Measurements from ENCODE around the gene LTA.

LTA gene

GRCh38 chr6:31541658-31542521 is 30.2 kb upstream of the LTA start, which contains the start of gene DDX39B:
Gene DDX39B (minus strand): TSS chr6:31542003. CDS start chr6:31540532, 1,471 bp downstream.
- peak; percentile 97 for DNase-seq (ENCODE audit: low spot score)

DNA sequence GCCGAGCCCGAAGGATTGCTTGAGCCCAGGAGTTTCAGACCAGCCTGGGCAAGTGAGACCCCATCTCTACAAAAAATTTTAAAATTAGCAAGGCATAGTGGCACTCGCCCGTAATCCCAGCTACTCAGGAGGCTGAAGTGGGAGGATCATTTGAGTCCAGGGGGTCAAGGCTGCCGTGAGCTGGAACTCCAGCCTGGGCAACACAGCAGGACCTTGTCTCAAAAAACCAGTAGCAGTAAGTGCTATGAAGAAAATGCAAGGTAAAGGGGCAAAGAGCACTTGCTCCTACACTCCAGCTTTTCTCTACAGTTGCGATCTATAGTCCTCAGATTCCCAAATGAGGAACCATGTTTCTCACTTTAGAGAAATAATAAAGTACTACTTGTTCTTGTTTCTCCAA is 28.4 kb upstream of the LTA start:
- no peak for DNase-seq (ENCODE audit: low spot score)

DNA sequence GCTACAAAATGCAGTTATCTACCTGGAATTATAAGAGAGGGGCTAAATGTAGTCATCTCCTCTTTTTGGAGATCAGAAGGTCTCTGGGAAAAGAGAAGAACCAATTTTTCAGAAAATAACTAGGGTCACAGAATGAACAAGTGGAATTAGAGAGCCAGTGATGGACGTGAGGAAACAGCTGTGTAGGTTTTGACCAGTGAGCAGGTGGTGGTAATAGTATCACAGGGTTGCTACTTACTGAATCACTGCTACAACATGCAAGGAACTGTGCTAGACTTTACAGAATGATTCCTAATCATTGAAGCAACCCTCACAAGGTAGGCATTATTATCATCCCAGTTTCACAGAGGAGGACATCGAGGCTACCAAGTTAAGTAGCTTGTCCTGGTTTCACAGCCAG is 27.4 kb upstream of the LTA start:
- no peak for DNase-seq (ENCODE audit: low spot score)

DNA sequence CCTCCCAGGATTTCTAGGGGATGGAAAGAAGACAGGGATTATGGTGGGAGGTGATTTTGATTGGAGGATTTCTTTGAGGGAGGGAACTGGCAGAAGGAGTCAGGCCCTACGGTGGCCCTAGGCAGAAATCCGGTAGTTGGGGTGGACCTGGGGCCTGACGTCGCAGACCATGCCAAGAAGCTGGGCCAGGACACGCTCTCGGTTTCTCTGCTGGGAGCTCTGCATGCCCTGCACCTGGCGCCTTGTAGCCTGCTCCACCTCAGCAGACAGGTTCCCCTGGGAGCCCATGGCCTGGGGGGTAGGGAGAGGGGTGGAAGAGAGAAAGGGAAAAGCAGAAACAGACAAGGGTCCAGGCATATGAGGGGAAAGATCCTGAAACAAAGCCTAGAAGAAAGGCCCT is 26.8 kb upstream of the LTA start:
- DNase-seq (ENCODE audit: low spot score), result no peak

GRCh38 chr6:31546339-31546957 is 25.6 kb upstream of the LTA start, which contains the start of gene ATP6V1G2:
Gene ATP6V1G2 (minus strand): TSS chr6:31546608. CDS start chr6:31546559, 49 bp downstream.
- peak; percentile 95 for DNase-seq (ENCODE audit: low spot score)

DNA sequence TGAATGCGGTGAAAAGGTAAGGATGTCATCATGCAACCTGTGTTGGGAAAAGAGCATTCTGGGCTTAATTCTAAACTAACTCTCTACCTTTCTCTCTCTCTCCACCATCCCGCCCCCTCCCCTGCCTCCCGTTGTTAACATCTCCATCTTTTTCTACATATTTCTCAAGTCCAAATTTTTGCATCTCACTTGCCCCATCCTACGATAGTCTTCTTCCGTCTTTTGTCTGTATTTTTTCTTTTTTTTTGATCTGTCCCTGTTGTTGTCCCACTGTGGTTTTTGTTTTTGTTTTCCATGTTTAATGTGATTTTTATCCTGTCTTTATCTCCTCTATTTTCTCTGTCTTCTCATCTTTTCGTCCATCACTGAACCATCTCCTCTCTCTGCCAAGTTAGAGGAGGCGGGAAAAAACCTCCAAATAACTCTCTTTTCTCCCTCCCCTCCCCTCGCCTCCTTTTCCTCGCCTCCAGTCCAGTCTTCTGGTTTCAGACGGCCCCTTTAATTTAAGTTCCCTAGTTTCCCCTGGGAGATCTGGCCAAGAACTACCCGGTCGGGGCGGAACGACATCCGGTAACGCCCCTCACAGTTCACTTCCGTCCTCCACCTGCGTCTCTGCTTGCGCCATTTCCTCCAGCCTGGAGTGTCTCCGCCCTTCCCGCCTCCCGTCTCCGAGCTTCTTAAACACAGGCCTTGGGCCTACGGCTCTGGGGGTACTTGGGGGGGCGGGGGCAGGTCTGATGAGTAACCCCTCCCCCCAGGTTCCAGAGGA is 24.9 kb upstream of the LTA start, which contains the start of gene NFKBIL1:
TSS of gene NFKBIL1 (plus strand) at position 651 of the 769 bp plus-strand sequence. CDS start at position 738, 87 bp downstream.
- DNase-seq (ENCODE audit: low spot score), result peak; percentile 98

DNA sequence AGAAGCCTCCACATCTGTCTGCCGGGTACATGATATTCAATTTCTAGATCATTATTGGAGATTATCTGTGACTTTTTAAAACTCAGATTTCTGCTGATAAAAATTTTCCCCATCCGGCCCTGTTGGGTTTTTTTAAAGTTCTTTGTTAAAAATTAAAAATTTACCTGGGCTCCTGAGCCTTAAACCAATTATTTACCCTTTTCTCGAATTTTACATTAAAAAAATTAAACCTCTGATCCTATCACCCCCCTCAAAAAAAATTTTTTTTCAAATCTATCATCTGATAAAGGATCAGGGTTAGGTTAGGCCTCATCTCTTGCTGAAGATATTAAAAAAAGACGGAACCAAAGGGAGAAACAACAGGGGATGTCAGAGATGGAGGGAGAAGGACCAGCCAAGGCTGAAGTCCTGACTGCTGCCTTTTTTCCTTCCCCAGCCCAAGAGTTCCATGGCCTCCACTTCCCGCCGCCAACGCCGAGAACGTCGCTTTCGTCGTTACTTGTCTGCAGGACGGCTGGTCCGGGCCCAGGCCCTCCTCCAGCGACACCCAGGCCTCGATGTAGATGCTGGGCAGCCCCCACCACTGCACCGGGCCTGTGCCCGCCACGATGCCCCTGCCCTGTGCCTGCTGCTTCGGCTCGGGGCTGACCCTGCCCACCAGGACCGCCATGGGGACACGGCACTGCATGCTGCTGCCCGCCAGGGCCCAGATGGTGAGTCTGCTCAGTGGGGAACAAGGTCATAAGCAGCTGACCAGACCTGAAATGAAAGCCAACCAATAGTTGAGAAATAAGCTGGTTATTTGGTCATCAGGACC is 24.2 kb upstream of the LTA start:
- no peak for DNase-seq (ENCODE audit: low spot score)

- no peak for DNase-seq (ENCODE audit: low spot score)
These were observed 23.6 kb upstream of the LTA start for GRCh38 chr6:31548544-31548873.

DNA sequence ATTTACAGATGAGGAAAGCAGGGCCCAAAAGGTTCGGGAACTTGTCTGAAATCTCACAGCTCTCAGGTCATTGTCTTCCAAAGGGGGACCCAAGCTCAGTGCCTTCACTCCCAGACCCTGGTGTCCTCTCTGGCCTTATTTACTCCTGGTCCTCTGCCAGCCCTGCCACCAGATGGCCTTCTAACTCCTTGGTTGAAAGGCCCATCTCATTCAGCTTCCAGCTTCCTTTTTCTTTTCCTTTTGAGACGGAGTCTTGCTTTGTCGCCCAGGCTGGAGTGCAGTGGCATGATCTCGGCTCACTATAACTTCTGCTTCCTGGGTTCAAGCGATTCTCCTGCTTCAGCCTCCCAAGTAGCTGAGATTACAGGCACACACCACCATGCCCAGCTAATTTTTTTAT is 20.7 kb upstream of the LTA start:
- DNase-seq (ENCODE audit: low spot score), result peak; percentile 62

- no peak for DNase-seq (ENCODE audit: low spot score)
These were observed 15.8 kb upstream of the LTA start for GRCh38 chr6:31556307-31556706.

DNA sequence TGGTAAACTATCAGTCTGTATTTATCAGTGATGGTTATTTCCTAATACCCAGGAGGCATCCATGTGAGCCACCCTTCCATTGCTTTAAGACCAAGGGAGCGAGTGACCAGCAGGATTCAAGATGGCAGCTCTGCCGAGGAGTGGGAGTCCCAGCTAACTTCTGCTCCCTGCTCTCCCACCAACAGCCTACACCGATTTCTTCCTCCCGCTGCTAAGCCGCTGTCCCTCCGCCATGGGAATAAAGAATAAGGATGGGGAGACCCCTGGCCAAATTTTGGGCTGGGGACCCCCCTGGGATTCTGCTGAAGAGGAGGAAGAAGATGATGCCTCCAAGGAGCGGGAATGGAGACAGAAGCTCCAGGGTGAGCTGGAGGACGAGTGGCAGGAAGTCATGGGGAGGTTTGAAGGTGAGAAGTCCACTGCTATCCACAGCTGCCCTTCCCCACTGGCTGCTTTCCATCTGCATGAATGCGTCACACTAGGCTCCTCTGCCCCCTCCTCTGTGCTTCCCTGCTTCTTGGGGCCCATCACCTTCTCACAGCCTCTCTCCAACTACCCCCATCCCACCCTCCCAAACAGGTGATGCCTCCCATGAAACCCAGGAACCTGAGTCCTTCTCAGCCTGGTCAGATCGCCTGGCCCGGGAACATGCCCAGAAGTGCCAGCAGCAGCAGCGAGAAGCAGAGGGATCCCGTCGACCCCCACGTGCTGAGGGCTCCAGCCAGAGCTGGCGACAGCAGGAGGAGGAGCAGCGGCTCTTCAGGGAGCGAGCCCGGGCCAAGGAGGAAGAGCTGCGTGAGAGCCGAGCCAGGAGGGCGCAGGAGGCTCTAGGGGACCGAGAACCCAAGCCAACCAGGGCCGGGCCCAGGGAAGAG is 14.4 kb upstream of the LTA start:
- DNase-seq (ENCODE audit: low spot score), result no peak

DNA sequence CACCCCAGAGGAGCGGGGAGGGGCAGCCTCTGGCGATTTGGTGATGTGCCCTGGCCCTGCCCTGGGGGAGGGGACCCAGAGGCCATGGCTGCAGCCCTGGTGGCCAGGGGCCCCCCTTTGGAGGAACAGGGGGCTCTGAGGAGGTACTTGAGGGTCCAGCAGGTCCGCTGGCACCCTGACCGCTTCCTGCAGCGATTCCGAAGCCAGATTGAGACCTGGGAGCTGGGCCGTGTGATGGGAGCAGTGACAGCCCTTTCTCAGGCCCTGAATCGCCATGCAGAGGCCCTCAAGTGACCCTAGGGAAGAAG is 13.8 kb upstream of the LTA start:
- no peak for DNase-seq (ENCODE audit: low spot score)

GRCh38 chr6:31558631-31559500 is 13.2 kb upstream of the LTA start:
- no peak for DNase-seq (ENCODE audit: low spot score)

DNA sequence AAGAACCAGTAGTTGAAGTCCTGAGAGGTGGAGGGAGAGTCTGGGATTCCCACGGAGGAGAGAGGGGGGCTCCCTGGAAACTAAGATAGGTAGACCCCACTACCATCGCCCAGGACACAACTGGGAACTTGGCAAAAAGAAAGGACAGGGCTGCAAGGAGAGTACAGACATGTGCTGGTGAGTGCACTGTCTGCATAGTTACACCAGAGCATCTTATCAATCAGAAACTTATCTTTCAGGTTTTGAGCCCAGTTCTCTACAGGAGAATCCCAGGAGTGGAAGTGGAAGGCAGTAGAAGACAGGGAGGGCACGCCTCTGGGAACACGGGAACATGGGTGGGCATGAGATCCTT is 12.5 kb upstream of the LTA start:
- no peak for DNase-seq (ENCODE audit: low spot score)

DNA sequence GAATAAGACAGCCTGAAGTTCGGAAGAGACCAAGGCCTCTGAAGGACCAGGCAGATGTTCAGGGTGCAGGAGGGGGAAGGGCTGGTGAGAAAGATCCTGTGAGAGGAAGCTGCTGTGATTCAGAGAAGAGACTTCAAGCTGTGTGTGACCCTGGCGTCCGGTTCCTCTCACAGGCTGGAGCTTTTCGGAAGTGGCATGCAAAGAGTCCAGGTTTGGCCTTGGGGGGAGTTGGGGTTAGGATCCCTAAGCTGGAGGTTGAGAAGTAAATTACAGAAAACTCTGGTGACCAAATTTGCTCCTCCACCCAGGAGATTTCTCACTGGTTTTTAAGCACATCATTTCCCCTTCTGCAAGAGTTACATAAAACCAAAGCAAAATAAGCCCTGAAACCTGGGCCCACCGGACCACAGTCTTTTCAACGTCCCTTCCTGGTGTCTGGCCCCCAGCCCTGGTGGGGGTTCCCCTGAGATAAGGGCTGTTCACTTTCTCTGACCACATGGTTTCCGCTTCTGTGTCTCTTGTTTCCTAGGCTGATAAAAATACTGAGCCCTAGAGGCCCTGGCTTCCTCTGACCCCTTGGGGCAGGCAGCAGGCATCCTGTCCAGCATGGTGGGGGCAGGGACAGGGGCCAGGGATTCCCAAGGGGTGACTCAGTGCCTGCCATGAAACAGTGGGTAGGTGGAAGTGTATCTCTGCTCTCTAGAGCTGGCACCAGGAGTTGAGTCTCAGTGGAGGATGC is 12.0 kb upstream of the LTA start:
- DNase-seq (ENCODE audit: low spot score), result no peak

- DNase-seq (ENCODE audit: low spot score), result no peak
These were observed 11.4 kb upstream of the LTA start for GRCh38 chr6:31560697-31561058.

DNA sequence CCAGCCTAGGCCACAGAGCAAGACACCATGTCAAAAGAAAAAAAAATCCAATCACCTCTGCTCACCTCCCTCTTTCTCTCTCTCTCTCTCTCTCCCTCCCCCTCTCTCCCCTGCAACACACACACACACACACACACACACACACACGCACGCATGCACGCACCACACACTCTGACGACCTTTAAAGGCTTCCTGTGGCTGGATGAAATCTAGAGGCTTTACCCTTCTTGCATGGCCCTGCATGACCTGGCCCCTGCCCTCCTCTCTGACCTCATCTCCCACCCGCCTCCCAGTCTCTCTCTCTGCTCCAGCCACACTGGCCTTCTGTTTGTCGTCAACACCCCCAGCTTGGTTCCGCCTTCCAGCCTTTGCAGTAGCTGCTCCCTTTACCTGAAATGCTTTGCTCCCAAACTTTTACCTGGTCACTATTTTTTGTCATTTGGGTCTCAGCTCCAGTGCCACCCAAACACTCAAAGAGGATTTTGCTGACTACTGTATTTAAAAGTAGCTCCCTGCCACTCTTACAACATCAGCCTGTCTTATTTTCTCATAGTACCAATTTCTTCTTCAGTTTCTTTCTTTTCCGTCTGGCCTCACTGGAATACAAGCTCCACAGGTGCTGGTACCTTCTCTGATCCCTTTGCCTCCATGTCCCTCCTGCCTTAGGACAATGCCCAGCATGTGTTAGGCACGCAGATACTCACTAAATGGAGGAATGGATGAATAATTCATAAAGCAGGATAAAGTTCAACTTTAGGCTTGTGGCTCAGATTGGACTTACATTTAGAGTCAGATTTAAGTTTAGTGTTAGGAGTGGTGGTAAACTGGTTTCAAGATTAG is 4.3 kb upstream of the LTA start:
- no peak for DNase-seq (ENCODE audit: low spot score)

- DNase-seq (ENCODE audit: low spot score), result no peak
These were observed 3.5 kb upstream of the LTA start for GRCh38 chr6:31568537-31568961.

All from RKO (cell line).